Urothelium cell line (cell line): ENCODE data around the gene ARHGAP4.
A peak's percentile ranks its signal among the peaks of the same experiment; 100 is the strongest.

ENCODE experiments used
- DNase-seq: peaks from one replicate; pipeline ENCODE4 v3.0.0; 2011; ENCODE audit warnings: low spot score, mixed read lengths
- FAIRE-seq: peaks from 2 replicates; lab custom pipeline; 2011; peaks lifted over from hg19 to GRCh38; lab: Jason Lieb, UNC

Gene ARHGAP4

DNA sequence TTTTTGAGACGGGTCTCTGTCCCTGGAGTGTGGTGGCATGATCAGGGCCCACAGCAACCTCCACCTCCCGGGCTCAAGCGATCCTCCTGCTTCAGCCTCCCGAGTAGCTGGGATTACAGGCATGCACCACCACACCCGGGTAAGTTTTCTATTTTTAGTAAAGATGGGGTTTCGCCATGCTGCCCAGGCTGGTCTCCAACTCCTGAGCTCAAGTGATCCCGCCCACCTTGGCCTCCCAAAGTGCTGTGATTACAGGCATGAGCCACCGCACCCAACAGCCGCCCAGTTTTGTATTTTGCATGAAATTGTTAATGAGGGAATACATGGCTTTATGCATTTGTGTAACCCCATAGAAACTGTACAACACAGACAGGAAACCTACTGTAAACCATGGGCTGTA, 2.8 kb upstream of the ARHGAP4 start:
- DNase-seq (no peak), FAIRE-seq (no peak)

DNA sequence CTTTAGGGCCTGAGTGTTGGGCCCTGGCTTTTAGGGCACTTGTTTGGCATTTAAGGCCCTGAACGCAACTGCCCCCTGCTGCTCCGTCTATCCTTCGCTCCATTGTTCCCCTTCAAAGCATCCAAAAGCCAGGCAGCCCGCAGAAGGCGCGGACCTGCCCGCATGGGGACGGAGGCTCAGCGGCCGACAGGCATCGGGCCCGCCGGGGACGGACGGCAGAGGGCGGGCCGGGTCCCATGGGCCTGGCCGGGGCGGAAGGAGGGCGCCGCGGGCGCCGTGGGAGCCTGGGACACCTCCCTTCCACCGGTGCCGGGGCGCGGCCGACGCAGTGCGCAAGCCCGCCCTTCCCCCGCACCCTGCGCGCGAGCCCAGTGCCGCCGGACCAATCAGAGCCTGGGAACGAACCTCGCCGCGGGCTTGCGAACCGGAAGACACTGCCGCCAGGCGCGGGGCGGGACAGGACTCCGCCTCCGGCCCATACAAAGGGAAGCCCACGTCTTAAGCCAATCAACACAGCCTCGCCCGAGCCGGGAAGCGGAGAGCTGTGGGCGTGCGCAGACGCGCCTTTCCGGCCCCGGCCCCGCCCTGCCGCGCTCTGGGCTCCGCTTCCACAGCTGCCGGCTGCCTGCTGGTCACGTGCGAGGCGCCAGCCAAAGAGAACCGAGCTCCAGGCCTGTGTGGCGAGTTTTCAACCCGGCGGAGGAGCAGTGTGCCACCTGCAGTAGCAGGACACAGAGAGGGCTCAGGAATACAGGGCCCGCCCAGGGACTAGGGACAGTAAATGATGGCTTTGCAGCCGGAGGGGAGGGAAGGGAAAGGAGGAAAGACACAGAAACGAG, 2.1 kb upstream of the ARHGAP4 start:
- FAIRE-seq (no peak), DNase-seq (peak; percentile 96)

GRCh38 chrX:153927672-153927921, 1.5 kb upstream of the ARHGAP4 start:
- peak; percentile 11 for DNase-seq
- FAIRE-seq, result no peak

DNA sequence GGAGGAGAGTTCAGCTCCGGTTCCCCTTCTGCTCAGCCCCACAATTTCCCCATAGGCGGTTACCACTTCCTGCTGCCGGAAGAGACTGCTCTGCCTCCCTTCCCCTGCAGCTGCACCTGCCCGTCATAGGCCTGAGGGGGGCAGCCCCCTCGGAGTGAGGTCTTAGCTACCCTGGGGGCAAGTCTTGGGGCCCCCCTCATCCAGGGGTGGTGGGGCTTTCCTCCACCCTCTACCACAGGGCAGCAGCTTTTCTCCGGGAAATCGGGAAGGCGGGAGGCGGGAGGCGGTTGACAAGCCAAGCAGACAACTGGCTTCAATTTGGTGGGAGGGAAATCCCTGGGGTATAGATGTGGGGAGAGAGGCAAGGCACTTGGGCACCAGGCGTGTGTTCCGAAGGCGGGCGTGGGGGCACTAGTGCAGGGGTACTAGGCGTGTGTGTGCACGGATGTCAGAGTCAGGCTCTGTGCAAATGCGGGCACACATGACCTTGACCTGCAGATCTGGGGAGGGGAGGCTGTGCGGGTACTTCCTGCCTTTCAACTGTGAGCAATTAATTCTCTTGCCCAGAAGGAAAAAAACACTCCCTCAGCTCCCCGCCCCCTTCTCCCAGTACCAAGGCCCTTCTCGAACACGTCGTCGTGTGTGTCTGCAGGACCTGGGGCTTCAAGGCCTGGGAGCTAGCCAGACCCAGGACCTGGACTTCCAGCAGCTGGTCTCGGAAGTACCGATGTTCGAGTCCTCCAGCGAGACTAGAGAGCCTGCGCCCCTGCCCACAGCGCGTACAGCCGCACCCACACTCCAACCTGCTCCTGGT, 1.0 kb upstream of the ARHGAP4 start:
- DNase-seq (peak; percentile 36), FAIRE-seq (no peak)

DNA sequence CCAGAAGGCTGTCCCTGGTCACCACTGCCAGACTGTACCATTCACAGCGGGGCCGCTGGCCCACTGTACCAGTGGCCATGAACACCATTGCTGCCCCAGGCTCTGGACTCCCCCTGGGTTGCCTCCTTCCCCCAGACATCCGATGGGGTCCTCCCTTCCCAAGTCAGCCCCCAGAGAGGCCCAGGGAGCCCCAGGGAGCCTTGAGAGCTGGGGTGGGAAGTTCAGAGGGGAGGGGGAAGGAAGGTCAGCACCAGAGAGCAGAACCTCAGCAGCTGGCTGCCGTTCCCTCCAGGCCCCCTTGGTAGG, 441 bp upstream of the ARHGAP4 start:
- FAIRE-seq (no peak), DNase-seq (no peak)

DNA sequence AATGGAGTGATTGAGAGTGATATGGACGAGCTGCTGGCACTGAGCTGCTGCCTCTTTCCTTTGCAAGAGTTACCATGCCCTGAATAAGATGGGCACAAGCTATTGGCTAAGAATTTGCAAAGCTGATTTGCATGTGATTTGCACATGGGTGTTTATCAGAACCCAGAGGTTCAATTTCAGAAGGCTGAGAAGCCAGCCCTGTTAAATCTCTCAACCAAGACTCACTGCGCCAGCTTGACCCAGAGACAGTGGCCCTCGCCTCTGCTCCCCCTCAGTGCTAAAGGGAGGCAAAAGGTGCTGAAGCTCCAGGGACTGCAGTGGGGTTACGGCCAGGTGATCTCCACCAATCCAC, 701 bp downstream of the ARHGAP4 start:
- FAIRE-seq, result no peak
- DNase-seq, result no peak

GRCh38 chrX:153924149-153924861, 1.8 kb downstream of the ARHGAP4 start:
- FAIRE-seq (no peak), DNase-seq (no peak)

DNA sequence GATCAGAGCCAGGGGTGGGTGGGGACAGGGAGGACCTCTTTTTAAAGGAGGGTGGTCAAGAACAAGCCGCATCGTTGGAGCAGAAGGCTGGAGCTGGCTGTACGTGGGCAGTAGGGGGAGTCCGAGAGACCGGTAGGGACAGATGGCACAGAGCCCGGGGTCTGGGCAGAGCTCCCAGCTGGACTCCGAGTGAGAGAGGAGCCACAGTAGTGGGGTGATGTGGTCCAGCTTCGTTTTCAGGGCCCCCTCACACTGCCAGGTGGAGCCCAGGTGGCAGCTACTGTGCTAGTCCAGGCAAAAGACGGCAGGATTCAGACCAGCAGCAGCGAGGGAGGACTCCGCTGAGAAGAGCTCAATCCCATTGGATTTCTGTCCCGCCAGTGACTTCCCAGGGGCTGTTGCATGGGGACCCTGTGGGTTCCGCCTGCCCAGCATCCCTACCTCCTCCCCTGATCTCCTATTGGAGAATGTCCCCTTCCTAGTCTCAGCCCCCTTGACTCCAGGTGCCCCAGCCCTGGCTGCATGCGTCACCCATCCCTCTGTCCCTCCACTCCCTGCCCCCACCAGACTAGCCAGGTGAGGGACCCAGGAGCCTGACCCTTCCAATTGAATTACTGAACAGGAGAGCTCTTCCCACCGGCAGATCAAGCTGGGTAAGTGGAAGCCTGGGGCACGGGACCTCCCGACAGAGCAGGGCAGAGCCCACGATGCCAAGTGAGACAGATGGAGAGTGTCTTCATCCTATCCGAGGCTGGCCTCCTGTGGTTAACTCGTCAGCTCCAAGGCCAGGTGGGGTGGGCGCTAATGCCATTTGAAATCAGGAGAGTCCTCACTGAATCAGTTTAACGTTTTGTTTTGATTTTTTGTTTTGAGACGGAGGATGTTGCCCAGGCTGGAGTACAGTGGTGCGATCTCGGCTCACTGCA, 2.9 kb downstream of the ARHGAP4 start:
- peak; percentile 64 for DNase-seq
- FAIRE-seq, result no peak

GRCh38 chrX:153921511-153922446, 4.3 kb downstream of the ARHGAP4 start:
- FAIRE-seq, result no peak
- DNase-seq, result no peak

DNA sequence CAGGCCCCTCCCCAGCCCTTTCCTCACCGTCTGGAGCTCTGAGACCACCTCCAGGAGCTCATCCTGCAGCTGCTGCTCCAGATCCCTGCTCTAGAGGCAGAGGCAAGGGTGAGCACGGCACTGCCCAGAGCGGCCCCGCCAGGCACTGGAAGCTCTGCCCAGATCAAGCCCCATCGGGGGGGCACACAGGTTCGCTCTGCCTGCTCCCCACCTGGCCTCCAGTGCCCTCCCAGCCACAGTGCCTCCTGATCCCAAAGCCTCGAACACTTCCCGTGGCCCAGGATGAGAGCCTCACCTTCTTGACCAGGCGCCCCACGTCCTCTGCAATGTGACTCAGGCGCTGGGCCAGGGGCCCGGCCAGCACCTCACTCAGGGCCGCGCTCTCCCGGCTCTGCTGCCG, 5.0 kb downstream of the ARHGAP4 start:
- no peak for FAIRE-seq
- no peak for DNase-seq

DNA sequence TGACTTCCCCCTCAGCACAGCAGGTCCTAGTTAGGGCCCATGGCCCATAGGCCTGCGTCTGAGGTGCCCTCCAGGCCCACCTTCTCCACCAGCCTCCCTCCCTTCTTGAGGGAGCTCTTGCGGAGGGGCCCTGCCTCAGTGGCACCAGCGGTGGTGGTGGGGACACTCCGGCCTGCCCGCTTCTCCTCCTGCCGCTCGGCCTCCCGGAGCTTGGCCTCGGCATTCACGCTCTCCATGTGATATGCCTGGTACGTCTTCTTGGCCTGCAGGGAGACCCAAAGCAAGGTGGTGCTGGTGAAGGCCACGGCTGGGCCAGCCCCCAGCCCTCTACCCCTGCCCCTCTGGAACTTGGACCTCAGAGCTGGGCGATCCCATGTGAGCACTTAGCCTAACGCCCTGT, 5.5 kb downstream of the ARHGAP4 start:
- DNase-seq (no peak), FAIRE-seq (no peak)

GRCh38 chrX:153919281-153919680, 6.8 kb downstream of the ARHGAP4 start:
- FAIRE-seq (peak; percentile 35), DNase-seq (no peak)

DNA sequence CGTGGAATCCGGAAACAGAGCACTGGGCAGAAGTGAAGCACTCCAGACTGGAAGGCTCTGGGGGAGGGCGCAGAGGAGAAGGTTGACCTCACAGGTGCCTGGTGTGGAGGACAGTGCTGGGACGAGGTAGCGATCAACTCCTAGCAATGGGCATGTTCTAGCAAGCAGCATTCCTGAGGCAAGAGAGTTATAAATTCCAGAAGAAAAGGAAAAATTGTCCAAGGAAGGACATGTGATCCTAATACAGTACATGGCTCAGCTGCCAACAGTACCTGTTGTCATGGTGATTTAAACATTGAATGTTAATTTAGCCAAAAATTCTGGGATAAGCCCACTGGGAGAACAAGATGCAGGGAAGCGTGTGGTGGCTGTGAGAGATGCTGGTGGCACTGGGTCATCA, 8.2 kb downstream of the ARHGAP4 start:
- no peak for DNase-seq
- FAIRE-seq, result no peak

- no peak for FAIRE-seq
- no peak for DNase-seq
Observed at GRCh38 chrX:153913701-153914100, 12.4 kb downstream of the ARHGAP4 start.

DNA sequence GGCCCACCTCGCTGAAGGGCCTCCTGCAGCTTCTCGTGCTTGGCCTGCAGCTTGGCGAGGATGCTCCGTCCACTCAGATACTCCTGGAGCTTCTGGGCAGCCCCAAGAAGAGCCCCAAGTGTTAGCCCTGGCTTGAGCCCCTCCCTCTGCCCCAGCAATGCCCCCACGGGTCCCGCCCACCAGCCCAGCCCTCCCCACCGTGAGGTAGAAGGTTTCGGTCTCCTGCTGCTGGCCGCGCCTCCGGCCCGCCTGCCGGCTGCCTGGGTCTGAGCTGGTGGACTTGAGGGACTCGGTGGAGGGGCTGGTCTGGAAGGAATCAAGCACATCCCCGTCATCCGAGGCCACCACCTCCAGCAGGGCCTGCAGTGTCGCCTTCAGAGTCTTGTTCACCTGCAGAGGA, 12.9 kb downstream of the ARHGAP4 start:
- FAIRE-seq, result no peak
- DNase-seq, result no peak

DNA sequence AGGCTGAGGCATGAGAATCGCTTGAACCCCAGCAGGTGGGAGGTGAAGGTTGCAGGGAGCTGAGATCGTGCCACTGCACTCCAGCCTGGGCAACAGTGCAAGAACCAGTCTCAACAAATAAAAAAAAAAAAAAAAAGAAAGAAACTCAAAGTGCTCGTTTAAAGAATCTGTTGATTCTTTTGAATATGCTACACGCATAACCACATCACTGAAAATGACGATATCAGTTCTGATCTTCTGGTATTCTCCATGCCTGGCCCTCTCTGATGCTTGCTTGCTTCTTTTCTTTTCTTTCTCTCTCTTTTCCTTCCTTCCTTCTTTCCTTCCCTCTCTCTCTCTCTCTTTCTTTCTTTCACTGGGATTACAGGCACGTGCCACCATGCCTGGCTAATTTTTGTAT, 14.3 kb downstream of the ARHGAP4 start:
- DNase-seq (no peak), FAIRE-seq (no peak)

DNA sequence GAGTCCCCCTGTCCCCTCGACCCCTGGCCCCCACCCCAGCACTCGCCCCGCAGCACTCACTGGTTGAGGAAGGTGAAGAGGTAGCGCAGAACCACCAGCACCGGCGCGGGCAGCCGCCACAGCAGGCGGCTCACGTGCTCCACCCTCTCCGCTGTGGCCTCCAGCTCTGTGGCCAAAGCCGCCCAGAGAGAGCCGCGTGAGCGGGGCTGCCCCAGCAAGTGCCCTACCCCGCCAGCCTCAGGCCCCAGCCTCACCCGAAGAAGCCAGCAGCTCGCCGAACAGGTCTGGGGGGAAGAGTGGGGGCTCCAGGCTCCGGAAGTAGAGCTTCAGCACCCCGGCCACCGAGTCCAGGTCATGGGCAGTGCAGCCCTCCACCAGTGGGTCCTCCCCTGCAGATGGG, 15.6 kb downstream of the ARHGAP4 start:
- FAIRE-seq (no peak), DNase-seq (no peak)

DNA sequence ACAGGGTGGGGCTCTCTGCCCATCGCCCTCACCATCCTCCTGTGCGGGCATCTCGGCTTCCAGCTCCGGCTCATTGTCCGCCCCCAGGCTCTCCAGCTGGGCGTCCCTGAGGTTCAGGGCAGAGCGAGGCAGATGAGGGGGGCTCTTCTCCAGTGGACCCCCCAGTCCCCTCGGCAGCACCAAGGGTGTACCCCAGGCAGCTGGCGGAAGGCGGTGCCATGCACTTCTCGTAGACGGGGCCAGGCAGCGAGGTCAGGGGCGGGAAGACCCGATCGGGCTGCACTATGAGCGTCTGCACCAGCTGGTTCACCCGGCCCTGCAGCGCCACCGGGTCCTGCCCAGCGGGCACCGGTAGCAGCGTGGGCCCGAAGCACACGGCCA, 16.1 kb downstream of the ARHGAP4 start:
- DNase-seq (no peak), FAIRE-seq (no peak)

DNA sequence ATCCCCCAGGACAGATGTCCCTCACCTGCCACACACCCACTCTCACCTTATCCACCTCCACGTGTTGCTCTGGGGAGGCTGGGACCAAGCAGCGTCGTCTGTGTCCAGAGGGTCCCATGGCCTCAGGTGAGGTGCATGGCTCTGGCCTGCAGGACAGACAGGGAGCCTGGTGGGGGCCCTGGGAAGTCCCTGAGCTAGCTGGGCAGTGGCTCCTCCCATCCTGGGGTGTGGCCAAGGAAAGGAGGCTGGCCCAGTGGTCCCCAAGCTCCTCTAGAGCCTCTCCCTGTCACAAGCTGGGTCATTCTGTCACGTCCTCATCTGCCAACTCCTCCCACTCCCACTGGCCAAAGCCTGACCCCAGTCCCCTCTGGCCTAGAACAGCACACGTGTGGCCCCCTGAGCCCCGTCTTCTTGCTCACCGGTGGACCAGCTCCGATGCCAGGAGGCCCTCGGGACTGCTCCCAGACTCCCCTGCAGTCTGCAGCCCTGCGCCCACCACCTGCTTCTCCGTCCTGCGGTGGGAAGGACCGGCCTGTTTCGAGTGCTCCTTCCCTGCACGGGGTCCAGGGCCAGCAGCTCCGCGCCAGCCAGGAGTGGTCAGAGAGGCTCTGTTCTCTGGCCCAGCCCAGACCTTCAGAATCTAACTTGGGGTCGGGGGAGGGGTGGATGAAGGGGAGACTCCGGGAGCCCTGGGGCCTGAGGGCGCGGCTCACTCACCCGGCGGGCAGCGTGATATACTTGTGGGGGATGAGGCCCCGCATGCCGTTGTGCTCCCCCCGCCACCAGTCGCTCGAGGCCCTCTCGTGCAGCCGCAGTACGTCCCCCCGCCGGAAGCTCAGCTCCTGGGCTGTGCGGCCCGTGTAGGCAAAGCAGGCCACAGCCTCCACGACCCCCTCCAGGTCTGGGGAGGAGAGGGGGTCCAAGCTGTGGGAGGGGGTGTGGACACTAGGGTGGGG, 16.8 kb downstream of the ARHGAP4 start:
- no peak for FAIRE-seq
- DNase-seq, result no peak
